Loucy (cell line): ENCODE data around the gene MRPS11.

Experiments
- H2AFZ ChIP-seq: fragments of 200-600 bp; sonication (generic); 2 replicates; pipeline ENCODE4 v1.6.0; 2016; ENCODE audit warnings: antibody characterized with exemption, mild to moderate bottlenecking, low read length, moderate library complexity
- H3F3A ChIP-seq: fragments of 200-600 bp; 2 replicates; pipeline ENCODE4 v1.6.0; 2016; ENCODE audit warnings: antibody characterized with exemption, low read depth, mild to moderate bottlenecking
- H3K27me3 ChIP-seq: fragments of 200-600 bp; sonication (generic); 2 replicates; pipeline ENCODE4 v1.6.1; 2014; ENCODE audit warnings: low read length, mild to moderate bottlenecking; ENCODE audit not compliant: insufficient read depth, poor library complexity, severe bottlenecking
- H3K36me3 ChIP-seq: fragments of 200-600 bp; sonication (generic); 2 replicates; pipeline ENCODE4 v1.6.1; 2016; ENCODE audit warnings: low read length; ENCODE audit not compliant: insufficient read depth
- H3K4me1 ChIP-seq: fragments of 200-600 bp; sonication (generic); 2 replicates; pipeline ENCODE4 v1.5.1; 2014; ENCODE audit warnings: low read length, mild to moderate bottlenecking; ENCODE audit not compliant: insufficient read depth, poor library complexity, severe bottlenecking
- H3K4me2 ChIP-seq: fragments of 200-600 bp; sonication (generic); 2 replicates; pipeline ENCODE4 v1.6.0; 2014; ENCODE audit warnings: antibody characterized with exemption, low read length, low read depth, mild to moderate bottlenecking; ENCODE audit not compliant: poor library complexity, severe bottlenecking
- H3K4me3 ChIP-seq: fragments of 200-600 bp; sonication (generic); 2 replicates; pipeline ENCODE4 v1.5.1; 2014; ENCODE audit warnings: low read length, mild to moderate bottlenecking, mixed read lengths; ENCODE audit not compliant: poor library complexity, severe bottlenecking
- H3K79me2 ChIP-seq: fragments of 200-600 bp; sonication (generic); 2 replicates; pipeline ENCODE4 v1.6.1; 2014; ENCODE audit warnings: low read length; ENCODE audit not compliant: insufficient read depth
- H3K9ac ChIP-seq: fragments of 200-600 bp; sonication (generic); 2 replicates; pipeline ENCODE4 v1.6.0; 2014; ENCODE audit warnings: mild to moderate bottlenecking, low read depth, low read length, moderate library complexity; ENCODE audit not compliant: poor library complexity, severe bottlenecking
- H3K9me2 ChIP-seq: fragments of 200-600 bp; sonication (generic); replicated peaks from 2 replicates; pipeline ENCODE4 v1.6.1; 2016; ENCODE audit warnings: low read depth, low read length, mixed read lengths
- H3K9me3 ChIP-seq: fragments of 200-600 bp; sonication (generic); 2 replicates; pipeline ENCODE4 v1.6.1; 2014; ENCODE audit warnings: mild to moderate bottlenecking, antibody characterized with exemption, low read length, low read depth; ENCODE audit not compliant: insufficient read depth
- H4K20me1 ChIP-seq: fragments of 200-600 bp; sonication (generic); 2 replicates; pipeline ENCODE4 v1.6.0; 2014; ENCODE audit warnings: antibody characterized with exemption, low read length, mild to moderate bottlenecking; ENCODE audit not compliant: insufficient read depth, poor library complexity, severe bottlenecking
- EZH2phosphoT487 ChIP-seq: fragments of 200-600 bp; IDR thresholded peaks from 2 replicates; pipeline ENCODE4 v1.6.1; 2018; ENCODE audit warnings: antibody characterized with exemption, mild to moderate bottlenecking, moderate library complexity, borderline replicate concordance
- TF ChIP-seq, protein P1 (sequence below): fragments of 200-600 bp; sonication (generic); conservative IDR thresholded peaks from 2 replicates; pipeline ENCODE4 v1.5.1; 2014; ENCODE audit warnings: mild to moderate bottlenecking, antibody characterized with exemption, low read length

Gene MRPS11

DNA sequence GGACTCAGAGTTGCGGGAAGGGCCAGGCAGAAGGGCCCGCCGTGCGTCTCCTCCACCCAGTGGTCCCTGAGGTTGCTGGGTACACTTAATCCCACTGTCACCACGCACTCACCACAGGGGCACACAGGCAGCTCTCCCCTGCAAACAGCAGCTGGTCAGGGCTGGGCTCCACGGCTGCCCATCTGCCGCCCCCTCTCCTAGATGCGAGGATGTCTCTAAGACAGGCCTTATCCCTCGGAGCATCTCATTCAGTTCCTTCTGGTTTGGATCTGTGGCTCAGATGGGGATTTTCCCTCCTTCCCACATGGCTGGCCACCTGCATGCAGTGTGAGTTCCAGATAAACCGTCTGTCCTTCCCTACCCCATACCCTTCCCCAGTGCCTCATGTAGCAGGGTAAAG lies 26.3 kb downstream of the MRPS11 start:
- Histone ChIP-seq H3K79me2 (no peaks in the 10 kb centered on the region), H3K4me2 (no peak overlapping the region)
- TF ChIP-seq EZH2phosphoT487 = no peak
- TF ChIP-seq, protein P1, sequence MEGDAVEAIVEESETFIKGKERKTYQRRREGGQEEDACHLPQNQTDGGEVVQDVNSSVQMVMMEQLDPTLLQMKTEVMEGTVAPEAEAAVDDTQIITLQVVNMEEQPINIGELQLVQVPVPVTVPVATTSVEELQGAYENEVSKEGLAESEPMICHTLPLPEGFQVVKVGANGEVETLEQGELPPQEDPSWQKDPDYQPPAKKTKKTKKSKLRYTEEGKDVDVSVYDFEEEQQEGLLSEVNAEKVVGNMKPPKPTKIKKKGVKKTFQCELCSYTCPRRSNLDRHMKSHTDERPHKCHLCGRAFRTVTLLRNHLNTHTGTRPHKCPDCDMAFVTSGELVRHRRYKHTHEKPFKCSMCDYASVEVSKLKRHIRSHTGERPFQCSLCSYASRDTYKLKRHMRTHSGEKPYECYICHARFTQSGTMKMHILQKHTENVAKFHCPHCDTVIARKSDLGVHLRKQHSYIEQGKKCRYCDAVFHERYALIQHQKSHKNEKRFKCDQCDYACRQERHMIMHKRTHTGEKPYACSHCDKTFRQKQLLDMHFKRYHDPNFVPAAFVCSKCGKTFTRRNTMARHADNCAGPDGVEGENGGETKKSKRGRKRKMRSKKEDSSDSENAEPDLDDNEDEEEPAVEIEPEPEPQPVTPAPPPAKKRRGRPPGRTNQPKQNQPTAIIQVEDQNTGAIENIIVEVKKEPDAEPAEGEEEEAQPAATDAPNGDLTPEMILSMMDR = no peak

DNA sequence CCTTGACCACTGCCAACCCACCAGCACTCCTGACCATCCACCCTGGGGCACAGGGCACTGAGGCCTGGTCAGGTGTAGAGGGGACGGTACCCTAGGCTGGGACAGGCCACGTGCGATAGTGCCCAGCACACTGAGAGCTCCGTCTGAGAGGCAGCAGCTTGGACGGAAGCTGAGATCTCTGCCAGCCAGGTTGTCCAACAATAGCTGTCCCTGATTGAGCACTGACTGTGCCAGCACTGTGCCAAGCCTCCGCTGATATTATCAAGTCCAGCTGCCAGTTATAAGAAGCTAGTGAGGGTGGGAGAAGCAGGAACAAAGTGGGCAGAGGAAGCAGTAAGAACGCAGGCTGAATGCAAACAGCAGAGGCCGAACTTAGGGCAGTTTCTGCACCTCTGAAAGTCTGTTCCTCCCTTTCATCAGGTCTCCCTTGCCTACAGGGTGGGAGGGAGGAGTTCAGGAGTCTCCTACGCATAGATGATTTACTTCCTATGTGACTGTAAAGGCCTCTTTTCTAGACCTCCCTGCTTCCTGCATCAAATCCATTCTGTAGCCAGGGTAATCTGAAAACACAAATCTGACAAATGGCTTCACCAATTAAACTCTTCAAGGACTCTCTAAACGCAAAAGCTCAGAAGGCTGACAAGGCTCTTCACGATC lies 29.7 kb downstream of the MRPS11 start:
- Histone ChIP-seq H3K4me2 (no peak overlapping the region), H3K79me2 (no peaks in the 10 kb centered on the region), H4K20me1 (no peaks in the 10 kb centered on the region), H3K4me1 (no peaks in the 10 kb centered on the region), H3K9me2 (no peaks in the 10 kb centered on the region), H3K27me3 (no peaks in the 10 kb centered on the region), H3K9me3 (no peaks in the 10 kb centered on the region), H3K9ac (no peak overlapping the region), H2AFZ (no peak overlapping the region), H3K4me3 (no peak overlapping the region), H3F3A (no peaks in the 10 kb centered on the region), H3K36me3 (no peaks in the 10 kb centered on the region)
- no peak for TF ChIP-seq EZH2phosphoT487
- TF ChIP-seq, protein P1 = no peak

More for the DNA sequence above, 26.3 kb downstream of the MRPS11 start:
- H3K9me2 ChIP-seq = no peaks in the 10 kb centered on the region
- no peaks in the 10 kb centered on the region for H3K4me1 ChIP-seq
- H3F3A ChIP-seq = no peaks in the 10 kb centered on the region
- no peak overlapping the region for H3K4me3 ChIP-seq
- H3K27me3 ChIP-seq = no peaks in the 10 kb centered on the region
- H2AFZ ChIP-seq = no peak overlapping the region
- no peaks in the 10 kb centered on the region for H3K9me3 ChIP-seq
- no peaks in the 10 kb centered on the region for H3K36me3 ChIP-seq
- no peaks in the 10 kb centered on the region for H4K20me1 ChIP-seq
- H3K9ac ChIP-seq = no peak overlapping the region

DNA sequence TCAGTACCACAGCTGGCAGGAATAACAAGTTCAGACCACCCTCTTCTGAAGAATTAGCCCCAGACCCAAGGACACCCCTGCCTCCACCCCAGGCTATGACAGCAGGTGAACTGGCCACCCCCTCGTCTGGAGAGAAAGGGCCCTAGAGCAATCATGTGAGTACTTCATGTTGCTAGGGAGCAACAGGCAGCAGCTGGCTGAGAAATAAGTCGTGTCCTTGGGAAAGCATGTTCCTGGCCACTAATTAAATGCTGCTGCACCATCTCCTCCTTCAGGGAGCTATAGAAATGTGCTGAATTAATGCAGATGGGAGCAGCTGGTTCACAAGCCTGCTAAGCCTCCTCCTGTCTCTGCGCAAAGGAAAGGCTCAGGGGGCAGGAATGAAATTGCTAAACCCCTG lies 31.5 kb downstream of the MRPS11 start:
- Histone ChIP-seq H3K36me3 (no peaks in the 10 kb centered on the region), H3K27me3 (no peaks in the 10 kb centered on the region), H3K9me2 (no peaks in the 10 kb centered on the region), H3F3A (no peaks in the 10 kb centered on the region), H3K9ac (no peak overlapping the region), H2AFZ (no peak overlapping the region), H3K4me3 (no peak overlapping the region), H3K4me2 (no peak overlapping the region), H4K20me1 (no peaks in the 10 kb centered on the region), H3K9me3 (no peaks in the 10 kb centered on the region), H3K4me1 (no peaks in the 10 kb centered on the region), H3K79me2 (no peaks in the 10 kb centered on the region)
- TF ChIP-seq, protein P1 = no peak
- TF ChIP-seq EZH2phosphoT487 = no peak
